ENCODE data around the gene DGCR8. TPM values are rescaled to one million over a fixed set of nuclear protein-coding genes. Genes with fewer than 3 reads are reported as not detected.

Gene DGCR8
- total RNA-seq, 1 donor: 30.7 TPM

GRCh38 chr22:20083157-20083890 lies 3.3 kb downstream of the DGCR8 start:
- DNase-seq (ENCODE audit: low read depth): no peak
- no peak for TF ChIP-seq CTCF (IDR thresholded peaks at IDR 0.05; ENCODE audit: insufficient read depth, low read depth, low read length)
- no peak overlapping the region for H3K4me3 ChIP-seq (ENCODE audit: low read depth, low read length)

GRCh38 chr22:20083891-20084546 lies 4.0 kb downstream of the DGCR8 start:
- H3K4me3 ChIP-seq (ENCODE audit: low read depth, low read length): no peak overlapping the region
- no peak for TF ChIP-seq CTCF (IDR thresholded peaks at IDR 0.05; ENCODE audit: insufficient read depth, low read depth, low read length)
- DNase-seq (ENCODE audit: low read depth): no peak

- no peak overlapping the region for H3K4me3 ChIP-seq (ENCODE audit: low read depth, low read length)
- TF ChIP-seq CTCF (IDR thresholded peaks at IDR 0.05; ENCODE audit: insufficient read depth, low read depth, low read length): peak; percentile 45
- DNase-seq (ENCODE audit: low read depth): no peak
These were observed 4.7 kb downstream of the DGCR8 start for GRCh38 chr22:20084547-20085413.

GRCh38 chr22:20085651-20086050 lies 5.6 kb downstream of the DGCR8 start:
- TF ChIP-seq CTCF (IDR thresholded peaks at IDR 0.05; ENCODE audit: insufficient read depth, low read depth, low read length): no peak
- DNase-seq (ENCODE audit: low read depth): no peak
- no peak overlapping the region for H3K4me3 ChIP-seq (ENCODE audit: low read depth, low read length)

- TF ChIP-seq CTCF (IDR thresholded peaks at IDR 0.05; ENCODE audit: insufficient read depth, low read depth, low read length): no peak
- H3K4me3 ChIP-seq (ENCODE audit: low read depth, low read length): no peak overlapping the region
- DNase-seq (ENCODE audit: low read depth): no peak
These were observed 6.1 kb downstream of the DGCR8 start for GRCh38 chr22:20086101-20086599.

GRCh38 chr22:20086763-20087162 lies 6.7 kb downstream of the DGCR8 start:
- DNase-seq (ENCODE audit: low read depth): no peak
- TF ChIP-seq CTCF (IDR thresholded peaks at IDR 0.05; ENCODE audit: insufficient read depth, low read depth, low read length): no peak
- no peak overlapping the region for H3K4me3 ChIP-seq (ENCODE audit: low read depth, low read length)

Data from fibroblast of villous mesenchyme (primary cell).